Type B pancreatic cell (in vitro differentiated cells): ENCODE results near the gene ZBTB46. TPM values are rescaled to one million over a fixed set of nuclear protein-coding genes. Genes with fewer than 3 reads are reported as not detected.
"Not testable (repeated sequence)": the region's sequence is repeated elsewhere in the genome, so short reads cannot be mapped to it uniquely, and the experiment has no call there.

ENCODE experiments used
- DNase-seq: peaks from one replicate; pipeline ENCODE4 v3.0.0; 2021; ENCODE audit warnings: mixed read lengths; ENCODE audit not compliant: unreplicated experiment; ENCODE audit errors: extremely low spot score
- H3K27ac Mint-ChIP-seq: 2 replicates; pipeline ENCODE4 v1.8.0; 2021; ENCODE audit warnings: mild to moderate bottlenecking, mixed read lengths
- H3K27me3 Mint-ChIP-seq: 2 replicates; pipeline ENCODE4 v1.8.0; 2021; ENCODE audit warnings: mixed read lengths
- H3K36me3 Mint-ChIP-seq: 2 replicates; pipeline ENCODE4 v1.8.0; 2021; ENCODE audit warnings: mixed read lengths
- H3K4me1 Mint-ChIP-seq: one replicate; pipeline ENCODE4 v1.8.0; 2021; ENCODE audit warnings: mixed read lengths; ENCODE audit not compliant: unreplicated experiment
- H3K4me3 Mint-ChIP-seq: 2 replicates; pipeline ENCODE4 v1.8.0; 2021; ENCODE audit warnings: mild to moderate bottlenecking, mixed read lengths
- H3K9me3 Mint-ChIP-seq: 2 replicates; pipeline ENCODE4 v1.8.0; 2021; ENCODE audit warnings: mixed read lengths
- total RNA-seq: library from RNA; stranded (reverse); gene quantifications from 2 replicates; pipeline ENCODE4 v1.2.1, GENCODE V29; 2021; ENCODE audit warnings: low replicate concordance
- TF ChIP-seq, protein P1 (sequence below): fragments of 200-600 bp; sonication (generic); conservative IDR thresholded peaks from 2 replicates; pipeline ENCODE4 v1.5.0; 2021; ENCODE audit warnings: antibody characterized with exemption, mild to moderate bottlenecking

The ZBTB46 gene
- total RNA-seq, 1 donor from 2014 or later = 13.6 TPM

DNA sequence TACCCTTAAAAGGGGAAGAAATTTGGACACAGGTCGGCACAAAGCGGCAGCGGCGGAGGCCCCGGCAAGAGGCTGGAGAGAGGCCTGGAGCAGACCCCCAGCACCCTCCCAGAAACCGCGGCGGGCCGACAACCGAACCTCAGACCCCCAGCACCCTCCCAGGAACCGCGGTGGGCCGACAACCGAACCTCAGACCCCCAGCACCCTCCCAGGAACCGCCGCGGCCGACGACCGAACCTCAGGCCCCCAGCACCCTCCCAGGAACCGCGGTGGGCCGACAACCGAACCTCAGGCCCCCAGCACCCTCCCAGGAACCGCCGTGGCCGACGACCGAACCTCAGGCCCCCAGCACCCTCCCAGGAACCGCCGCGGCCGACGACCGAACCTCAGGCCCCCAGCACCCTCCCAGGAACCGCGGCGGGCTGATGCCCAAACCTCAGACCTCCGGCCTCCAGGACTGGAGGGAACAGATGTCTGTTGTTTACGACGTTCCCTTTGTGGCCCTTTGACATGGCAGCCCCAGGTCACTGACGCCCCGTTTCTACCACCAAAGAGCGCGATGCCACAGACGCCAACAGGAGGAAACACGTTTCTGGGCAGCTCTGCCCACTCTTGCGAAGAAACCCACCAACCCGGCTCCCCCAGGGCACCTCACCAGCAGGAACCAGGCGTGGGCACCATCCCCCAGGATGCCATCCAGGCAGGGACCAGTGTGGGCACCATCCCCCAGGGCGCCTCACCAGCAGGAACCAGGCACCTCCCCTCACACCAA is 28.4 kb downstream of the ZBTB46 start:
- Mint-ChIP-seq H3K4me1 (no peaks in the 10 kb centered on the region), H3K27me3 (no peaks in the 10 kb centered on the region), H3K36me3 (peaks cover 10% of the 10 kb centered on the region), H3K4me3 (no peak overlapping the region), H3K9me3 (no peaks in the 10 kb centered on the region), H3K27ac (no peak overlapping the region)
- no peak for DNase-seq
- TF ChIP-seq, protein P1, sequence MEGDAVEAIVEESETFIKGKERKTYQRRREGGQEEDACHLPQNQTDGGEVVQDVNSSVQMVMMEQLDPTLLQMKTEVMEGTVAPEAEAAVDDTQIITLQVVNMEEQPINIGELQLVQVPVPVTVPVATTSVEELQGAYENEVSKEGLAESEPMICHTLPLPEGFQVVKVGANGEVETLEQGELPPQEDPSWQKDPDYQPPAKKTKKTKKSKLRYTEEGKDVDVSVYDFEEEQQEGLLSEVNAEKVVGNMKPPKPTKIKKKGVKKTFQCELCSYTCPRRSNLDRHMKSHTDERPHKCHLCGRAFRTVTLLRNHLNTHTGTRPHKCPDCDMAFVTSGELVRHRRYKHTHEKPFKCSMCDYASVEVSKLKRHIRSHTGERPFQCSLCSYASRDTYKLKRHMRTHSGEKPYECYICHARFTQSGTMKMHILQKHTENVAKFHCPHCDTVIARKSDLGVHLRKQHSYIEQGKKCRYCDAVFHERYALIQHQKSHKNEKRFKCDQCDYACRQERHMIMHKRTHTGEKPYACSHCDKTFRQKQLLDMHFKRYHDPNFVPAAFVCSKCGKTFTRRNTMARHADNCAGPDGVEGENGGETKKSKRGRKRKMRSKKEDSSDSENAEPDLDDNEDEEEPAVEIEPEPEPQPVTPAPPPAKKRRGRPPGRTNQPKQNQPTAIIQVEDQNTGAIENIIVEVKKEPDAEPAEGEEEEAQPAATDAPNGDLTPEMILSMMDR = no peak

DNA sequence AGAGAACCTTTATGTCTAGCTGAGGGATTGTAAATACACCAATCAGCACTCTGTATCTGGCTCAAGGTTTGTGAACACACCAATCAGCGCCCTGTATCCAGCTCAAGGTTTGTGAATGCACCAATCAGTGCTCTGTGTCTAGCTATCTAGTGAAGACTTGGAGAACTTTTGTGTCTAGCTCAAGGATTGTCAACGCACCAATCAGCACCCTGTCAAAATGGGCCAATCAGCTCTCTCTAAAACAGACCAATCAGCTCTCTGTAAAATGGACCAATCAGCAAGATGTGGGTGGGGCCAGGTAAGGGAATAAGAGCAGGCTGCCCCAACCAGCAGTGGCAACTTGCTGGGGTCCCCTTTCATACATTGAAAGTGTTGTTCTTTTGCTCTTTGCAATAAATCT is 29.9 kb downstream of the ZBTB46 start:
- not testable (repeated sequence) for H3K27ac Mint-ChIP-seq, DNase-seq, H3K4me3 Mint-ChIP-seq, H3K4me1 Mint-ChIP-seq, H3K9me3 Mint-ChIP-seq, H3K27me3 Mint-ChIP-seq
- H3K36me3 Mint-ChIP-seq = peaks cover 12% of the 10 kb centered on the region

DNA sequence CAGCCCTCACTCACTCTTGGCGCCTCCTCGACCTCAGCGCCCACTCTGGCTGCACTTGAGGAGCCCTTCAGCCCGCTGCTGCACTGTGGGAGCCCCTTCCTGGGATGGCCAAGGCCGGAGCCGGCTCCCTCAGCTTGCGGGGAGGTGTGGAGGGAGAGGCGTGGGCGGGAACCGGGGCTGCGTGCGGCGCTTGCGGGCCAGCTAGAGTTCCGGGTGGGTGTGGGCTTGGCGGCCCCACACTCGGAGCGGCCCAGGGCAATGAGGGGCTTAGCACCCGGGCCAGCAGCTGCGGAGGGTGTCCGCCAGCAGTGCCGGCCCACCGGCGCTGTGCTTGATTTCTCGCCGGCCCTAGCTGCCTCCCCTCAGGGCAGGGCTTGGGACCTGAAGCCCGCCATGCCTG is 30.7 kb downstream of the ZBTB46 start:
- not testable (repeated sequence) for H3K9me3 Mint-ChIP-seq, H3K27ac Mint-ChIP-seq, DNase-seq, H3K4me3 Mint-ChIP-seq, H3K4me1 Mint-ChIP-seq, H3K27me3 Mint-ChIP-seq
- H3K36me3 Mint-ChIP-seq = peaks cover 12% of the 10 kb centered on the region

DNA sequence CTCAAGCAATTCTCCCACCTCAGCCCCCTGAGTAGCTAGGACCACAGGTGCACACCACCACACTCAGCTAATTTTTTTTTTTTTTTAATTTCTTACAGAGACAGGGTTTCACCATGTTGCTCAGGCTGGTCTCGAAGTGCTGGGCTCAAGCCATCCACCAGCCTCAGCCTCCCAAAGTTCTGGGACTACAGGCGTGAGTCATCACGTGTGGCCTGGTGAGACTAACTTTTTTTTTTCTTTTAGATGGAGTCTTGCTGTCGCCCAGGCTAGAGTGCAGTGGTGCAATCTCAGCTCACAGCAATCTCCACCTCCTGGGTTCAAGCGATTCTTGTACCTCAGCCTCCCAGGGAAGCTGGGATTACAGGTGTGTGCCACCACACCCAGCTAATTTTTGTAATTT is 31.9 kb downstream of the ZBTB46 start:
- H3K27me3 Mint-ChIP-seq, H3K9me3 Mint-ChIP-seq, H3K4me3 Mint-ChIP-seq, DNase-seq, H3K27ac Mint-ChIP-seq, H3K4me1 Mint-ChIP-seq: not testable (repeated sequence)
- peaks cover 12% of the 10 kb centered on the region for H3K36me3 Mint-ChIP-seq

DNA sequence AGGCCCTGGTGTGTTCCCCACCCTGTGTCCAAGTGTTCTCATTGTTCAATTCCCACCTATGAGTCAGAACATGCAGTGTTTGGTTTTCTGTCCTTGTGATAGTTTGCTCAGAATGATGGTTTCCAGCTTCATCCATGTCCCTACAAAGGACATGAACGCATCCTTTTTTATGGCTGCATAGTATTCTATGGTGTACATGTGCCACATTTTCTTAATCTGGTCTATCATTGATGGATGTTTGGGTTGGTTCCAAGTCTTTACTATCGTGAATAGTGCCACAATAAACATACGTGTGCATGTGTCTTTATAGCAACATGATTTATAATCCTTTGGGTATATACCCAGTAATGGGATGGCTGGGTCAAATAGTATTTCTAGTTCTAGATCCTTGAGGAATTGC is 33.9 kb downstream of the ZBTB46 start:
- not testable (repeated sequence) for DNase-seq, H3K9me3 Mint-ChIP-seq, H3K4me1 Mint-ChIP-seq, H3K4me3 Mint-ChIP-seq, H3K27me3 Mint-ChIP-seq, H3K27ac Mint-ChIP-seq
- peaks cover 12% of the 10 kb centered on the region for H3K36me3 Mint-ChIP-seq

DNA sequence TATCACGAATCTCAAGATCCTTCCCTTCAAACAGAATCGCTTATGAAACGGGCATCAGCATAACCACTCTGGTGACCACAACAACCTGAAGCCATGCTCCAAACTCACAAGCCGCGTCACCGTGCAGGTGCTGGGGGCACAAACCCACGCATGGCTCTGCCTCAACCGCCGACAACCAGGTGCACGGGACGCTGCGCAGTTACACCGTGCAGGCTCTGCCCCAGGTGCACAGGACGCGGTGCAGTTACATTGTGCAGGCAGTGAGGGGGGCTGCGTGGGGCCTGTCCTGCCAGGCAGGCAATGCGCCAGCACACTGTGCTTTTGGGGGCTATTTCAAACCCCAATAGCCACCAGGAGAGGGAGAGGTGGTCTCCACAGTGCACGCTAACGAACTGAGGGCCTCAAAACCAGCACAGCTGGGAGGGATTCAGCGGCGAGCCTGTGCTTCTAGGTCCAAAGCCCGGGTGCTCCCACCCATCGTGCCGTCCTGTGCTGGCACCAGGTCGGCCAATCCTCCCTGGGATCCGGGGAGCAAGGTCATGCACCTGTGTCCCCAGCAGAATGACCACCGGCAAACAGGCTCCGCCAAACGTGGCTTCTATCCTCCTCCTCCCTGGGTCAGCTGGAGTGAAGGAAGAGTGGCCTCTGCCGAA is 35.8 kb downstream of the ZBTB46 start:
- H3K27ac Mint-ChIP-seq = no peak overlapping the region
- H3K36me3 Mint-ChIP-seq = peaks cover 6% of the 10 kb centered on the region
- H3K4me3 Mint-ChIP-seq = no peak overlapping the region
- no peak for DNase-seq
- TF ChIP-seq, protein P1 = no peak
- H3K4me1 Mint-ChIP-seq = peaks cover 6% of the 10 kb centered on the region
- no peaks in the 10 kb centered on the region for H3K9me3 Mint-ChIP-seq
- H3K27me3 Mint-ChIP-seq = no peaks in the 10 kb centered on the region

DNA sequence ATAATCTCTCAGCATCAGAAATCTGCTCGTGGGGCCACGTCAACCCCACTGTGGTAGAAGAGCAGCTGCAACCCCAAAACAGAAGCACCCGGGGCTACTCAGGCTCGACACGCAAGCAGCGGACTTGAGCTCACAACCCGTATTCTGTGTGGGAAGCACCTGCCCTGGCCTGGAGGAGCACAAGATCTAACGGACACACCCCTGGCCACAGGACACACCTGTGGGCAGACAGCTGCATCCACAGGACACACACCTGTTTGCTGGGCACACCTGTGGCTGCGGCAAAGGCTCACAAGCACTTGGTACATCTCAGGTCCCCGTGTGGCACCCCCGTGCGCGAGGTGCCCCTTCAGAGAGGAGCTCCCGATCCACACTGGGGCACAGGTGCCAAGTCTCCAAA is 36.5 kb downstream of the ZBTB46 start:
- TF ChIP-seq, protein P1 = no peak
- DNase-seq = no peak
- no peaks in the 10 kb centered on the region for H3K9me3 Mint-ChIP-seq
- H3K4me3 Mint-ChIP-seq = no peak overlapping the region
- H3K27ac Mint-ChIP-seq = no peak overlapping the region
- H3K36me3 Mint-ChIP-seq = peaks cover 6% of the 10 kb centered on the region
- no peaks in the 10 kb centered on the region for H3K27me3 Mint-ChIP-seq
- peaks cover 6% of the 10 kb centered on the region for H3K4me1 Mint-ChIP-seq
